Measurements from ENCODE around the gene SUCO.
"Not testable (repeated sequence)": the region's sequence is repeated elsewhere in the genome, so short reads cannot be mapped to it uniquely, and the experiment has no call there.

SUCO gene

DNA sequence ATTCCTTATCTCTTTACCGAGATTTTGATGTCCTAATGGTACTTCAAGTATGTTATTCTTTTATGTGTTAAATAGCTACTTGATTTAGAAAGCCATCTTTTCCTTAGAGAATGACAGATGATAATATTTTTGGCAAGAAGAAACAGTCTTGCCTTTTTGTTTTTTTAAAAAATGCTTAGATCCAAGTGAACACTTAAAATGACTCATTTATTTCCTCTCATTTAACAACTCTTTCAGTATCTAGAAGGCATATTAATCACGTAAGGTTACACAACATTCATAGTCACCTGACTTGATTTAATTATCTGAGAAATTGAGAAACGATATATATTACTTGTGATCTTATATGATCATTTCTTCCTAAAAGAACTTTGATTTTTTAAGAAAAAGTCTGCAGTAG lies 52.4 kb downstream of the SUCO start:
- no peak for DNase-seq (ENCODE audit: extremely low spot score)
- CTCF ChIA-PET, result no interaction called here
- TF ChIP-seq FOXK2 (IDR thresholded peaks at IDR 0.05) (no peak), ELF4 (IDR thresholded peaks at IDR 0.05) (no peak), CTBP1 (IDR thresholded peaks at IDR 0.05; ENCODE audit: borderline replicate concordance) (no peak), FOXA1 (IDR thresholded peaks at IDR 0.05) (no peak), L3MBTL2 (conservative IDR thresholded peaks at IDR 0.05) (no peak), NFRKB (IDR thresholded peaks at IDR 0.05) (no peak), BHLHE40 (IDR thresholded peaks at IDR 0.05; ENCODE audit: borderline replicate concordance) (no peak)
- POLR2A ChIA-PET, result interaction anchor here (1.8 kb wide), 1 partner anchor 53 kb away, joined by 4 read pairs; no protein-coding TSS in a partner anchor

DNA sequence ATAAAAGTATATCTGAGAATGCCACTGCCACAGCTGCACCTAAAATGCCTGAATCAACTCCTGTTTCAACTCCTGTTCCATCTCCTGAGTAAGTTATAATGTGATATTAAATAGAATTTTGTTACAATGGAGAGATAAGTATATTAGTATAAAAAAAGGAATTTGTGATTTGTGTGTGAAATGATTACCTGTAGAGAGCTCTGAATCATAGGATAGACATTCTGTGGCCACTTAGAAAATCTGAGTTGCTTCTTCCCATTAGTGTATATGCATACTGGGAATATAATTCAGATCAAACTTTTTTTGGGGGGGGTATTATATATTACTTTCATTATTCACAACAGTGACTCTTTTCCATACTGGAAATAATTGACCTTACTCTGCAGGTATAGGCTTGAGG lies 52.9 kb downstream of the SUCO start:
- DNase-seq (ENCODE audit: extremely low spot score), result no peak
- POLR2A ChIA-PET, result interaction anchor here (1.8 kb wide), 1 partner anchor 53 kb away, joined by 4 read pairs; no protein-coding TSS in a partner anchor
- CTCF ChIA-PET, result no interaction called here
- TF ChIP-seq SP1 (IDR thresholded peaks at IDR 0.05), result no peak
- no peak for TF ChIP-seq LEF1 (IDR thresholded peaks at IDR 0.05; ENCODE audit: borderline replicate concordance)
- no peak for TF ChIP-seq ARNT (IDR thresholded peaks at IDR 0.05)
- TF ChIP-seq ZNF384 (IDR thresholded peaks at IDR 0.05), result no peak
- TF ChIP-seq FOXM1 (IDR thresholded peaks at IDR 0.05; ENCODE audit: borderline replicate concordance), result no peak
- no peak for TF ChIP-seq TARDBP (IDR thresholded peaks at IDR 0.05)
- TF ChIP-seq SUZ12 (IDR thresholded peaks at IDR 0.05), result no peak
- no peak for TF ChIP-seq ELF4 (IDR thresholded peaks at IDR 0.05)
- no peak for TF ChIP-seq L3MBTL2 (conservative IDR thresholded peaks at IDR 0.05)
- no peak for TF ChIP-seq NFRKB (IDR thresholded peaks at IDR 0.05)
- TF ChIP-seq HDGF (IDR thresholded peaks at IDR 0.05; ENCODE audit: borderline replicate concordance), result no peak
- TF ChIP-seq, protein P1, sequence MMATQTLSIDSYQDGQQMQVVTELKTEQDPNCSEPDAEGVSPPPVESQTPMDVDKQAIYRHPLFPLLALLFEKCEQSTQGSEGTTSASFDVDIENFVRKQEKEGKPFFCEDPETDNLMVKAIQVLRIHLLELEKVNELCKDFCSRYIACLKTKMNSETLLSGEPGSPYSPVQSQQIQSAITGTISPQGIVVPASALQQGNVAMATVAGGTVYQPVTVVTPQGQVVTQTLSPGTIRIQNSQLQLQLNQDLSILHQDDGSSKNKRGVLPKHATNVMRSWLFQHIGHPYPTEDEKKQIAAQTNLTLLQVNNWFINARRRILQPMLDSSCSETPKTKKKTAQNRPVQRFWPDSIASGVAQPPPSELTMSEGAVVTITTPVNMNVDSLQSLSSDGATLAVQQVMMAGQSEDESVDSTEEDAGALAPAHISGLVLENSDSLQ (IDR thresholded peaks at IDR 0.05), result no peak
- no peak for TF ChIP-seq BHLHE40 (IDR thresholded peaks at IDR 0.05; ENCODE audit: borderline replicate concordance)
- no peak for TF ChIP-seq CTBP1 (IDR thresholded peaks at IDR 0.05; ENCODE audit: borderline replicate concordance)

DNA sequence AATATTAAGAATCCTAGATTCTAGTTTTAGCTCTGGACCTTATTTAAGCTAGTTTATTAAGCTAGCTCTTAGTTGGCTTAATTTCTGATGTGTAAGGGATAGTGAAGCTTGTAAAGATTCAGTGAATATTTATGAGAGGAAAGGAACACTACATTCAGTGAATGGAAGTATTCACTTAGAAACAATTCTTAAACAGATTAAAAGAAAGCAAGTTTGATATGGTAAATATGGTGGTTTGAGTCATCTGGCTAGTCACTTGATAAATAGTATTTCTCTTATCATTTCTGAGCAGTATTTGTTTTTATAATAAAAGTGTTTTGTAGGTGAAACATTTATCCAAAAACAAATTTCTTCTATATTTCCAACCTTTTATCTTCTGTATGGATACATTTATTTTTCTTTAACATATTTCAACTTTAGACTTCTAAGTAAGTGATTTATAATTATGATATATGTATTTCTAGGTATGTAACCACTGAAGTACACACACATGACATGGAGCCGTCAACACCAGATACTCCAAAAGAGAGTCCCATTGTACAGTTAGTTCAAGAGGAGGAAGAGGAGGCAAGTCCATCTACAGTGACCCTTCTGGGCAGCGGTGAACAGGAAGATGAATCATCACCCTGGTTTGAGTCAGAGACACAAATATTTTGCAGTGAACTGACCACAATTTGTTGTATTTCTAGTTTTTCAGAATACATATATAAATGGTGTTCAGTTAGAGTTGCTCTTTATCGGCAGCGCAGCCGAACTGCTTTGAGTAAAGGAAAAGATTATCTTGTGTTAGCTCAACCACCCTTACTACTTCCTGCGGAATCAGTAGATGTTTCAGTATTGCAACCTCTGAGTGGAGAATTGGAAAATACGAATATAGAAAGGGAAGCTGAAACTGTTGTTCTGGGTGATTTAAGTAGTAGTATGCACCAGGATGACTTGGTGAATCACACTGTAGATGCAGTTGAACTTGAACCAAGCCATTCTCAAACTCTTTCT lies 55.6 kb downstream of the SUCO start:
- ChIA-PET POLR2A (no interaction called here), CTCF (no interaction called here)
- DNase-seq (ENCODE audit: extremely low spot score), result no peak
- TF ChIP-seq ARNT (IDR thresholded peaks at IDR 0.05) (no peak), FOXM1 (IDR thresholded peaks at IDR 0.05; ENCODE audit: borderline replicate concordance) (no peak), ELF4 (IDR thresholded peaks at IDR 0.05) (no peak), HDGF (IDR thresholded peaks at IDR 0.05; ENCODE audit: borderline replicate concordance) (no peak), FOXK2 (IDR thresholded peaks at IDR 0.05) (no peak), BHLHE40 (IDR thresholded peaks at IDR 0.05; ENCODE audit: borderline replicate concordance) (no peak), FOXA1 (IDR thresholded peaks at IDR 0.05) (no peak), SUZ12 (IDR thresholded peaks at IDR 0.05) (no peak), L3MBTL2 (conservative IDR thresholded peaks at IDR 0.05) (no peak), ZNF384 (IDR thresholded peaks at IDR 0.05) (no peak), LEF1 (IDR thresholded peaks at IDR 0.05; ENCODE audit: borderline replicate concordance) (no peak), SP1 (IDR thresholded peaks at IDR 0.05) (no peak), CTBP1 (IDR thresholded peaks at IDR 0.05; ENCODE audit: borderline replicate concordance) (no peak), NFRKB (IDR thresholded peaks at IDR 0.05) (no peak), TARDBP (IDR thresholded peaks at IDR 0.05) (no peak)
- TF ChIP-seq, protein P1 (IDR thresholded peaks at IDR 0.05), result no peak

DNA sequence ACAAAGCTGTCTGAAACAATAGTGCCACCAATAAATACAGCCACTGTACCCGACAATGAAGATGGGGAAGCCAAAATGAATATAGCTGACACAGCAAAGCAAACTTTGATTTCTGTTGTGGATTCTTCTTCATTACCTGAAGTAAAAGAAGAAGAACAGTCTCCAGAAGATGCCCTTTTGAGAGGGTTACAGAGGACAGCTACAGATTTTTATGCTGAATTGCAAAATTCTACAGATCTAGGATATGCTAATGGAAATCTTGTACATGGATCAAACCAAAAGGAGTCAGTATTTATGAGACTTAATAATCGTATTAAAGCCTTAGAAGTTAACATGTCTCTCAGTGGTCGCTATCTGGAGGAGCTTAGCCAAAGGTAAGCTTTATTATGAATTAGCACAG lies 56.6 kb downstream of the SUCO start:
- DNase-seq (ENCODE audit: extremely low spot score), result no peak
- no peak for TF ChIP-seq NFRKB (IDR thresholded peaks at IDR 0.05)
- no peak for TF ChIP-seq ZNF384 (IDR thresholded peaks at IDR 0.05)
- TF ChIP-seq ELF4 (IDR thresholded peaks at IDR 0.05), result no peak
- TF ChIP-seq FOXM1 (IDR thresholded peaks at IDR 0.05; ENCODE audit: borderline replicate concordance), result no peak
- no peak for TF ChIP-seq FOXK2 (IDR thresholded peaks at IDR 0.05)
- no peak for TF ChIP-seq ARNT (IDR thresholded peaks at IDR 0.05)
- TF ChIP-seq SP1 (IDR thresholded peaks at IDR 0.05), result no peak
- TF ChIP-seq L3MBTL2 (conservative IDR thresholded peaks at IDR 0.05), result no peak
- POLR2A ChIA-PET, result no interaction called here
- CTCF ChIA-PET, result no interaction called here

DNA sequence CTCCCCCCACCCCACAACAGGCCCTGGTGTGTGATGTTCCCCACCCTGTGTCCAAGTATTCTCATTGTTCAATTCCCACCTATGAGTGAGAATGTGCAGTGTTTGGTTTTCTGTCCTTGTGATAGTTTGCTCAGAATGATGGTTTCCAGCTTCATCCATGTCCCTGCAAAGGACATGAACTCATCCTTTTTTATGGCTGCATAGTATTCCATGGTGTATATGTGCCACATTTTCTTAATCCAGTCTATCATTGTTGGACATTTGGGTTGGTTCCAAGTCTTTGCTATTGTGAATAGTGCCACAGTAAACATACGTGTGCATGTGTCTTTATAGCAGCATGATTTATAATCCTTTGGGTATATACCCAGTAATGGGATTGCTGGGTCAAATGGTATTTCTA lies 58.5 kb downstream of the SUCO start:
- DNase-seq (ENCODE audit: extremely low spot score); POLR2A ChIA-PET; CTCF ChIA-PET: not testable (repeated sequence)

DNA sequence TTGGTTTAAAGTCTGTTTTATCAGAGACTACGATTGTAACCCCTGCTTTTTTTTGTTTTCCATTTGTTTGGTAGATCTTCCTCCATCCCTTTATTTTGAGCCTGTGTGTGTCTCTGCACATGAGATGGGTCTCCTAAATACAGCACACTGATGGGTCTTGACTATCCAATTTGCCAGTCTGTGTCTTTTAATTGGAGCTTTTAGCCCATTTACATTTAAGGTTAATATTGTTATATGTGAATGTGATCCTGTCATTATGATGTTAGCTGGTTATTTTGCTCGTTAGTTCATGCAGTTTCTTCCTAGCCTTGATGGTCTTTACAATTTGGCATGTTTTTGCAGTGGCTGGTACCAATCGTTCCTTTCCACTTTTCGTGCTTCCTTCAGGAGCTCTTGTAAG lies 62.1 kb downstream of the SUCO start:
- DNase-seq (ENCODE audit: extremely low spot score); POLR2A ChIA-PET; CTCF ChIA-PET: not testable (repeated sequence)

DNA sequence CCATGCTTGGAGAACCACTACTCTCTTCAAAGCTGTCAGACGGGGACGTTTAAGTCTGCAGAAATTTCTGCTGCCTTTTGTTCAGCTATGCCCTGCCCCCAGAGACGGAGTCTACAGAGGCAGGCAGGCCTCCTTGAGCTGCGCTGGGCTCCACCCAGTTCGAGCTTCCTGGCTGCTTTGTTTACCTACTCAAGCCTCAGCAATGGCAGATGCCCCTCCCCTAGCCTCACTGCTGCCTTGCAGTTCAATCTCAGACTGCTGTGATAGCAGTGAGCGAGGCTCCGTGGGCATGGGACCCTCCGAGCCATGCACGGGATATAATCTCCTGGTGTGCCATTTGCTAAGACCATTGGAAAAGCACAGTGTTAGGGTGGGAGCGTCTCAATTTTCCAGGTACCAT lies 63.8 kb downstream of the SUCO start:
- DNase-seq (ENCODE audit: extremely low spot score); CTCF ChIA-PET; POLR2A ChIA-PET: not testable (repeated sequence)

All from HEK293T (cell line).